H9 (cell line): ENCODE data around the gene FBXO11. TPM values are rescaled to one million over a fixed set of nuclear protein-coding genes. Genes with fewer than 3 reads are reported as not detected.

Experiments used
- DNase-seq: peaks from one replicate; pipeline ENCODE4 v3.0.0-alpha.2; 2017
- H2AFZ ChIP-seq: one replicate; pipeline ENCODE4 v1.6.1; 2013; ENCODE audit warnings: mild to moderate bottlenecking, low read length, control low read depth, moderate library complexity
- H2AK5ac ChIP-seq: 2 replicates; pipeline ENCODE4 v1.6.1; 2013; ENCODE audit warnings: low read length, control low read depth, mixed read lengths; ENCODE audit not compliant: insufficient read length
- H2BK120ac ChIP-seq: one replicate; pipeline ENCODE4 v1.6.1; 2013; ENCODE audit warnings: low read depth, mild to moderate bottlenecking, low read length, control low read depth, inconsistent platforms; ENCODE audit not compliant: poor library complexity, severe bottlenecking
- H2BK12ac ChIP-seq: 2 replicates; pipeline ENCODE4 v1.6.1; 2013; ENCODE audit warnings: low read length, control low read depth, mixed read lengths, low read depth; ENCODE audit not compliant: insufficient read length
- H2BK15ac ChIP-seq: 2 replicates; pipeline ENCODE4 v1.6.1; 2013; ENCODE audit warnings: low read depth, low read length, control low read depth
- H2BK20ac ChIP-seq: one replicate; pipeline ENCODE4 v1.6.1; 2013; ENCODE audit warnings: low read depth, mild to moderate bottlenecking, low read length, control low read depth, inconsistent platforms; ENCODE audit not compliant: poor library complexity, severe bottlenecking
- H2BK5ac ChIP-seq: 2 replicates; pipeline ENCODE4 v1.6.1; 2013; ENCODE audit warnings: low read length, control low read depth, mixed read lengths; ENCODE audit not compliant: insufficient read length
- H3K14ac ChIP-seq: 2 replicates; pipeline ENCODE4 v1.6.1; 2013; ENCODE audit warnings: low read length, control low read depth; ENCODE audit not compliant: insufficient read depth
- H3K18ac ChIP-seq: 2 replicates; pipeline ENCODE4 v1.6.1; 2013; ENCODE audit warnings: low read depth, mild to moderate bottlenecking, mixed read lengths, low read length, control low read depth; ENCODE audit not compliant: insufficient read length
- H3K23ac ChIP-seq: 2 replicates; pipeline ENCODE4 v1.6.1; 2013; ENCODE audit warnings: low read length, control low read depth, mixed read lengths, low read depth; ENCODE audit not compliant: insufficient read length
- H3K23me2 ChIP-seq: 2 replicates; pipeline ENCODE4 v1.6.1; 2013; ENCODE audit warnings: low read depth, mild to moderate bottlenecking, mixed read lengths, low read length, control low read depth; ENCODE audit not compliant: insufficient read length, poor library complexity, severe bottlenecking
- H3K27ac ChIP-seq: 2 replicates; pipeline ENCODE4 v1.5.1; 2013; ENCODE audit warnings: low read length, control low read depth, mixed read lengths, low read depth; ENCODE audit not compliant: insufficient read length
- H3K27me3 ChIP-seq: 2 replicates; pipeline ENCODE4 v1.6.1; 2013; ENCODE audit warnings: low read length, control low read depth, inconsistent platforms; ENCODE audit not compliant: insufficient read depth
- H3K4ac ChIP-seq: 2 replicates; pipeline ENCODE4 v1.6.1; 2013; ENCODE audit warnings: low read depth, mild to moderate bottlenecking, control low read depth, inconsistent platforms, low read length, moderate library complexity
- H3K4me1 ChIP-seq: 2 replicates; pipeline ENCODE4 v1.6.1; 2013; ENCODE audit warnings: low read length, control low read depth, inconsistent platforms; ENCODE audit not compliant: insufficient read depth
- H3K4me2 ChIP-seq: 2 replicates; pipeline ENCODE4 v1.6.1; 2013; ENCODE audit warnings: low read length, control low read depth, mixed read lengths; ENCODE audit not compliant: insufficient read length, insufficient read depth
- H3K56ac ChIP-seq: 2 replicates; pipeline ENCODE4 v1.6.1; 2013; ENCODE audit warnings: low read depth, mild to moderate bottlenecking, mixed read lengths, low read length, control low read depth; ENCODE audit not compliant: insufficient read length
- H3K79me1 ChIP-seq: 2 replicates; pipeline ENCODE4 v1.6.1; 2013; ENCODE audit warnings: low read depth, mild to moderate bottlenecking, moderate library complexity, low read length, control low read depth, inconsistent platforms; ENCODE audit not compliant: insufficient read depth, poor library complexity, severe bottlenecking
- H3K79me2 ChIP-seq: 2 replicates; pipeline ENCODE4 v1.6.1; 2013; ENCODE audit warnings: low read length, control low read depth, inconsistent platforms; ENCODE audit not compliant: insufficient read depth
- H3K9ac ChIP-seq: 2 replicates; pipeline ENCODE4 v1.6.1; 2013; ENCODE audit warnings: low read length, control low read depth, mixed read lengths; ENCODE audit not compliant: insufficient read length; ENCODE audit errors: extremely low read depth
- H3K9me3 ChIP-seq: one replicate; pipeline ENCODE4 v1.6.1; 2013; ENCODE audit warnings: low read depth, low read length, inconsistent platforms; ENCODE audit not compliant: control insufficient read depth
- H3T11ph ChIP-seq: one replicate; pipeline ENCODE4 v1.6.1; 2013; ENCODE audit warnings: mild to moderate bottlenecking, low read length, control low read depth, inconsistent platforms
- H4K20me1 ChIP-seq: one replicate; pipeline ENCODE4 v1.6.1; 2013; ENCODE audit not compliant: control insufficient read depth, insufficient read length, insufficient read depth
- H4K5ac ChIP-seq: 2 replicates; pipeline ENCODE4 v1.6.1; 2013; ENCODE audit warnings: low read depth, mild to moderate bottlenecking, mixed read lengths, low read length, control low read depth; ENCODE audit not compliant: insufficient read length
- H4K8ac ChIP-seq: replicated peaks from 2 replicates; pipeline ENCODE4 v1.6.1; 2013; ENCODE audit warnings: low read length, control low read depth, mixed read lengths, low read depth; ENCODE audit not compliant: insufficient read length
- H4K91ac ChIP-seq: 2 replicates; pipeline ENCODE4 v1.6.1; 2013; ENCODE audit warnings: low read depth, mild to moderate bottlenecking, moderate library complexity, mixed read lengths, low read length, control low read depth; ENCODE audit not compliant: insufficient read length
- H3K27ac Mint-ChIP-seq, 3 experiments: 2 replicates in 2 of 3; 3 replicates in 1 of 3; pipeline ENCODE4 v1.8.0; 2020 to 2021; ENCODE audit warnings: mixed read lengths in 3 of 3, mild to moderate bottlenecking in 1 of 3, moderate library complexity in 1 of 3
- H3K27me3 Mint-ChIP-seq: 2 replicates; pipeline ENCODE4 v1.8.0; 2021; ENCODE audit warnings: low read depth, mild to moderate bottlenecking, moderate library complexity, mixed read lengths
- H3K36me3 Mint-ChIP-seq, 3 experiments: 2 replicates in 2 of 3; 3 replicates in 1 of 3; pipeline ENCODE4 v1.8.0; 2020 to 2021; ENCODE audit warnings: low read depth in 3 of 3, mixed read lengths in 3 of 3; ENCODE audit not compliant: insufficient read depth in 1 of 3
- H3K4me1 Mint-ChIP-seq, 2 experiments: 2 replicates each; pipeline ENCODE4 v1.8.0; 2020; ENCODE audit warnings: mixed read lengths in 2 of 2
- H3K4me3 Mint-ChIP-seq, 2 experiments: 2 replicates in 1 of 2; 3 replicates in 1 of 2; pipeline ENCODE4 v1.8.0; 2020 to 2021; ENCODE audit warnings: mild to moderate bottlenecking in 2 of 2, mixed read lengths in 2 of 2, moderate library complexity in 1 of 2
- H3K9me3 Mint-ChIP-seq, 2 experiments: 2 replicates in 1 of 2; 3 replicates in 1 of 2; pipeline ENCODE4 v1.8.0; 2020; ENCODE audit warnings: mild to moderate bottlenecking in 2 of 2, mixed read lengths in 2 of 2, moderate library complexity in 1 of 2
- CTCF ChIP-seq: fragments of 200-600 bp; sonication (generic); conservative IDR thresholded peaks from 3 replicates; pipeline ENCODE4 v1.8.0; 2021; ENCODE audit warnings: antibody characterized with exemption, mild to moderate bottlenecking
- WGBS: extraction: QIAGEN DNeasy Blood & Tissue Kit; methylation state at CpG from one replicate; pipeline ENCODE4 v1.1.7; 2013; ENCODE audit warnings: missing lambda C conversion rate, low lambda C conversion rate, mixed read lengths; ENCODE audit not compliant: insufficient read length; ENCODE audit errors: extremely low coverage; 5-methylcytosine and 5-hydroxymethylcytosine counted together
- total RNA-seq: library from RNA; stranded (reverse); gene quantifications from 2 replicates; pipeline ENCODE4 v1.2.1, GENCODE V29; 2021

FBXO11 gene
- total RNA-seq, 1 experiment from 2014 or later, result 68.8 TPM

GRCh38 chr2:47900857-47901256 is 5.4 kb downstream of the FBXO11 start:
- H2AFZ ChIP-seq, result no peak overlapping the region
- H3K18ac ChIP-seq, result no peak overlapping the region
- no CpG with 5 or more reads among the region's 10 CpGs for WGBS
- no peak overlapping the region for H2BK20ac ChIP-seq
- H3K36me3 Mint-ChIP-seq, result peaks cover 0 to 2% (median 2%) of the 10 kb centered on the region in 3 experiments; a peak in 3 of 7 replicates
- H4K91ac ChIP-seq, result no peak overlapping the region
- no peak overlapping the region for H2BK12ac ChIP-seq
- H3K27ac Mint-ChIP-seq, result no peak overlapping the region
- peaks cover 40 to 42% of the 10 kb centered on the region in 2 experiments for H3K4me1 Mint-ChIP-seq
- no peaks in the 10 kb centered on the region for H3K27me3 ChIP-seq
- no peak overlapping the region for H3T11ph ChIP-seq
- no peak overlapping the region for H3K4ac ChIP-seq
- peaks cover 0 to 2% of the 10 kb centered on the region in 2 experiments; a peak in 1 of 5 replicates for H3K9me3 Mint-ChIP-seq
- H4K20me1 ChIP-seq, result no peaks in the 10 kb centered on the region
- H2AK5ac ChIP-seq, result no peak overlapping the region
- no peak overlapping the region for H2BK120ac ChIP-seq
- no peak for TF ChIP-seq CTCF
- no peaks in the 10 kb centered on the region; the same call in 1 of the 2 replicates for H3K4me1 ChIP-seq
- H3K27ac ChIP-seq, result no peak overlapping the region
- H2BK15ac ChIP-seq, result no peak overlapping the region
- H3K79me2 ChIP-seq, result peaks cover 45% of the 10 kb centered on the region; the same call in 1 of the 2 replicates
- H3K9ac ChIP-seq, result no peak overlapping the region
- no peaks in the 10 kb centered on the region for H3K79me1 ChIP-seq
- no peak for DNase-seq
- H4K5ac ChIP-seq, result no peak overlapping the region
- H2BK5ac ChIP-seq, result no peak overlapping the region
- no peak overlapping the region for H3K4me3 Mint-ChIP-seq
- no peak overlapping the region for H3K56ac ChIP-seq
- peaks cover 7% of the 10 kb centered on the region for H3K23me2 ChIP-seq
- H4K8ac ChIP-seq, result no peak overlapping the region
- H3K14ac ChIP-seq, result no peak overlapping the region
- H3K9me3 ChIP-seq, result no peaks in the 10 kb centered on the region
- H3K23ac ChIP-seq, result no peak overlapping the region
- no peak overlapping the region for H3K4me2 ChIP-seq
- H3K27me3 Mint-ChIP-seq, result no peaks in the 10 kb centered on the region
